ENCODE results near the gene BATF. TPM values are rescaled to one million over a fixed set of nuclear protein-coding genes. Genes with fewer than 3 reads are reported as not detected.

BATF gene
- total RNA-seq, 1 experiment from 2014 or later = 0.69 TPM

GRCh38 chr14:75551021-75551420 lies 28.8 kb downstream of the BATF start (continued):
- TF ChIP-seq MAX (IDR thresholded peaks at IDR 0.05) (no peak), EZH2 (IDR thresholded peaks at IDR 0.05) (no peak), ZBTB33 (IDR thresholded peaks at IDR 0.05; ENCODE audit: extremely low read depth, insufficient replicate concordance, low read length) (no peak)

- no peaks in the 10 kb centered on the region for H3K79me2 ChIP-seq (ENCODE audit: insufficient read depth, low read length)
- ChIA-PET RAD21 (ENCODE audit: low non-redundant PET in 1 of 2, low total read pairs in 2 of 2, uncharacterized antibody in 2 of 2, unreplicated experiment in 2 of 2) (no interaction called here), CTCF (interaction anchor here (1.6 kb wide), 1 partner anchor 8 kb away, joined by 9 read pairs; no protein-coding TSS in a partner anchor), POLR2A (no interaction called here)
- ATAC-seq (no peak), DNase-seq (ENCODE audit: low read depth, low spot score) (no peak)
- no peaks in the 10 kb centered on the region for H3K27me3 ChIP-seq (ENCODE audit: insufficient read depth, low read length)
- no peak overlapping the region for H3K27ac ChIP-seq (ENCODE audit: low read depth, low read length)
- no peaks in the 10 kb centered on the region for H4K20me1 ChIP-seq (ENCODE audit: insufficient read depth)
- BruUV-seq (replicated peaks) = no TSS peak
- no peak overlapping the region for H3K9ac ChIP-seq (ENCODE audit: low read length)
- no peaks in the 10 kb centered on the region; a peak in 1 of 4 replicates for H3K9me3 ChIP-seq (ENCODE audit: control insufficient read depth in 1 of 2, insufficient read depth in 1 of 2, low read depth in 1 of 2, low read length in 2 of 2)
- H3K9me2 ChIP-seq (ENCODE audit: insufficient read depth) = no peaks in the 10 kb centered on the region
- no peak overlapping the region for H2AFZ ChIP-seq (ENCODE audit: low read depth, low read length, poor library complexity, severe bottlenecking)
- no peak overlapping the region for H3K4me2 ChIP-seq (ENCODE audit: low read length)
- no peak overlapping the region for H3K4me3 ChIP-seq (replicated peaks in 1 of 2; ENCODE audit: low read depth in 1 of 2, low read length in 2 of 2)
- H3K4me1 ChIP-seq (ENCODE audit: control insufficient read depth in 1 of 2, insufficient read depth in 2 of 2, low read length in 2 of 2) = peaks cover 4 to 9% of the 10 kb centered on the region in 2 experiments; a peak in 2 of 4 replicates
- intact Hi-C loops (cut with micrococcal nuclease) = no loop called here
- no peaks in the 10 kb centered on the region for H3K36me3 ChIP-seq (ENCODE audit: control insufficient read depth in 1 of 2, insufficient read depth in 2 of 2, low read length in 2 of 2)
- TF ChIP-seq YY1 (IDR thresholded peaks at IDR 0.05; ENCODE audit: extremely low read depth, insufficient replicate concordance, low read depth, low read length) (no peak), ZFX (IDR thresholded peaks at IDR 0.05) (no peak), ZNF274 (IDR thresholded peaks at IDR 0.05; ENCODE audit: low read depth, low read length) (no peak), EGR1 (IDR thresholded peaks at IDR 0.05; ENCODE audit: low read depth) (no peak), CBX3 (IDR thresholded peaks at IDR 0.05; ENCODE audit: low read depth) (no peak), CTCF (IDR thresholded peaks at IDR 0.05 in 2 of 3, conservative IDR thresholded peaks at IDR 0.05 in 1 of 3; ENCODE audit: borderline replicate concordance in 1 of 3, insufficient read depth in 1 of 3, low read depth in 2 of 3, low read length in 2 of 3) (no peak), RAD21 (IDR thresholded peaks at IDR 0.05; ENCODE audit: low read depth) (no peak), ELF1 (IDR thresholded peaks at IDR 0.05; ENCODE audit: borderline replicate concordance, low read depth) (no peak), REST (IDR thresholded peaks at IDR 0.05; ENCODE audit: low read depth) (no peak), CEBPB (IDR thresholded peaks at IDR 0.05; ENCODE audit: low read depth) (no peak), MAX (IDR thresholded peaks at IDR 0.05) (no peak), ZBTB33 (IDR thresholded peaks at IDR 0.05; ENCODE audit: extremely low read depth, insufficient replicate concordance, low read length) (no peak), POLR2A (IDR thresholded peaks at IDR 0.05; ENCODE audit: borderline replicate concordance, extremely low read depth, insufficient read depth, insufficient read length) (no peak)
These were observed 30.9 kb downstream of the BATF start for GRCh38 chr14:75553157-75553556.
